ENCODE data around the gene GINS1.

Gene GINS1

DNA sequence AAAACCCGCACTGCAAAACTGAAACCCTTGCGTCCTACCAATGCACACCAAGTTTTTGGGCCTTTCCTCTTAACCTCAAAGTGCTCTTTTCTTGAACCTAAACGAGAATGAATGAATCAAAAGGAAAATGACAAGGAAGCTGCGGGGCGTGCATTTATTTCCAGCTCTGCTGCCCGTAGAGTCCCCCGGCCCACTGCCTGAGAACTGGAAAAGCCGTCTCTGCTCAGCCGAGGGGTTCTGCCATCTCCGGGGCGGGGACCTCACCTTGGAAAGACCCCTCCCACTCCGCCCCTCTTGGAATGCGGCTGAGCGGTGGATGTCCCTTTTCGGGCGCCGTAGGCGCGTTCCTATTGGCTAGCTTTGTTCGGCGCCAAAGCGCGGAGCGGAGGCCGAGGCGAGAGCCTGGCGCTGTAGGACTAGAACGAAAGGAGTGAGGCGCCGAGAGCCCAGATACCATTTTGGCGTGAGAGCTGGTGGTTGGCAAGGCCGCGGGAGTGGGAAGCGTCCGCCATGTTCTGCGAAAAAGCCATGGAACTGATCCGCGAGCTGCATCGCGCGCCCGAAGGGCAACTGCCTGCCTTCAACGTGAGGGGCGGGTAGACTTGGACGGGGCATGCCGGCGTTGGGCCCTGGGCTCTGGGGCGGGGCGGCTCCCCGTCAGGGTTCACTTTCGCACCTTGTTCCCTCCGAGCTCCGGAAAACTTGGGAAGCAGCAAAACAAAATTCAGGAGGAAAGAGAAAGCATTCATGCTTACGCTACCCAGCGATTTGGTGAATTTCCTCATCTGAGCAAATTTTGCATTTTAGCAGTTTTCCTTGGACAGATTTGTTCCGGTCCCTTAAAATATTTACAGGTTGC, at the start of gene GINS1:
TSS of gene GINS1 (plus strand) at position 363 of the 859 bp plus-strand sequence. CDS start at position 511, 148 bp downstream.
- H3K27ac ChIP-seq = peak within 1 kb of the TSS; percentile 87
- TF ChIP-seq ZFX (IDR thresholded peaks at IDR 0.05) = peak; percentile 84
- TF ChIP-seq, protein P1, sequence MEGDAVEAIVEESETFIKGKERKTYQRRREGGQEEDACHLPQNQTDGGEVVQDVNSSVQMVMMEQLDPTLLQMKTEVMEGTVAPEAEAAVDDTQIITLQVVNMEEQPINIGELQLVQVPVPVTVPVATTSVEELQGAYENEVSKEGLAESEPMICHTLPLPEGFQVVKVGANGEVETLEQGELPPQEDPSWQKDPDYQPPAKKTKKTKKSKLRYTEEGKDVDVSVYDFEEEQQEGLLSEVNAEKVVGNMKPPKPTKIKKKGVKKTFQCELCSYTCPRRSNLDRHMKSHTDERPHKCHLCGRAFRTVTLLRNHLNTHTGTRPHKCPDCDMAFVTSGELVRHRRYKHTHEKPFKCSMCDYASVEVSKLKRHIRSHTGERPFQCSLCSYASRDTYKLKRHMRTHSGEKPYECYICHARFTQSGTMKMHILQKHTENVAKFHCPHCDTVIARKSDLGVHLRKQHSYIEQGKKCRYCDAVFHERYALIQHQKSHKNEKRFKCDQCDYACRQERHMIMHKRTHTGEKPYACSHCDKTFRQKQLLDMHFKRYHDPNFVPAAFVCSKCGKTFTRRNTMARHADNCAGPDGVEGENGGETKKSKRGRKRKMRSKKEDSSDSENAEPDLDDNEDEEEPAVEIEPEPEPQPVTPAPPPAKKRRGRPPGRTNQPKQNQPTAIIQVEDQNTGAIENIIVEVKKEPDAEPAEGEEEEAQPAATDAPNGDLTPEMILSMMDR (conservative IDR thresholded peaks at IDR 0.05) = no peak

DNA sequence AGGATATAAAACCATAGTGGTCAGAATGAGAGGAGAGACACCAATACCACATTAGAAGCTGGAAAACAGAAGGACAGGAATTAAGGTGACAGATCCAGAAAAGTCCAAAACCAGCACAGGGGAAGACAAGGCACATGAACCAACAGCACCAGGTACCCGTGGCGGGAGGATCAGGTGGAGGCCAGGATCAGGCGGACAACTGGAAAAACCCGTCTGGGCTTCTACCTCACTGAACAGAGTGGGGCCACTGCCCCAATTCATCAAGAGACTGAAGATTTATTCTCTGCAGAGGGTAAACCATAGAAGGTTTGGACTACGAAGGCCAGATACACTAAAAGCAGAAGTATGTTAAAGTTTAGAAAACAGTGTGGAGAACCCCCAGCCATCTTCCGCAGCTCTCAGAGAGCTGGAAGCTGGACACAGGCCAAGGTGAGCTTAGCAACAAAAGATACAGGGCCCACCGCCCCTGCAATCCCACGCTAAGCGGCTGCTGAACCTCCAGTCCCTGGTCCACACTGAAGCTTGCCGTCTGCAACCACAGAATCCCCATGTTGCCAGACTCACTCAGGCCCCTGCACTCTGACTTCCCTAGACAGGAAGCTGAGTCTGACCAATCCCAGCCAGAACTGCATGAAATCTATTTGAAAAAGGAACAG, 46.7 kb upstream of the GINS1 start:
- TF ChIP-seq, protein P1 (conservative IDR thresholded peaks at IDR 0.05) = no peak
- no peak for TF ChIP-seq ZFX (IDR thresholded peaks at IDR 0.05)
- H3K27ac ChIP-seq = no peak overlapping the region

DNA sequence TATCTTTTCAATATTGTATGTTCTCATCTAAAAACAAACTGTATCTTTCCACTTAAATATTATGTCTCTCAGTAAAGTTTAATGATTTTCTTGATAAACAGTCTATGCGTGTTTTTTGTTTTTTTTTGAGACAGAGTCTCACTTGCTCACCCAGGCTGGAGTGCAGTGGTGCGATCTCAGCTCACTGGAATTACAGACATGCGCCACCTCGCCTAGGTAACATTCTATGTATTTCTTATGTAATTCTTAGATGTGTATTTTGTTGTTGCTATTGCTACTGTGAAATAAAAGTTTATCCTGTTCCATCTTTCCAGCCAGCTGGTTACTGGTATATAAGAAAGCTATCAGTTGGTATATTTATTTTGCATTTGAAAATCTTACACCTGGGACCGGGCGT, 46.2 kb upstream of the GINS1 start:
- H3K27ac ChIP-seq = no peak overlapping the region
- no peak for TF ChIP-seq ZFX (IDR thresholded peaks at IDR 0.05)
- TF ChIP-seq, protein P1 (conservative IDR thresholded peaks at IDR 0.05) = no peak

DNA sequence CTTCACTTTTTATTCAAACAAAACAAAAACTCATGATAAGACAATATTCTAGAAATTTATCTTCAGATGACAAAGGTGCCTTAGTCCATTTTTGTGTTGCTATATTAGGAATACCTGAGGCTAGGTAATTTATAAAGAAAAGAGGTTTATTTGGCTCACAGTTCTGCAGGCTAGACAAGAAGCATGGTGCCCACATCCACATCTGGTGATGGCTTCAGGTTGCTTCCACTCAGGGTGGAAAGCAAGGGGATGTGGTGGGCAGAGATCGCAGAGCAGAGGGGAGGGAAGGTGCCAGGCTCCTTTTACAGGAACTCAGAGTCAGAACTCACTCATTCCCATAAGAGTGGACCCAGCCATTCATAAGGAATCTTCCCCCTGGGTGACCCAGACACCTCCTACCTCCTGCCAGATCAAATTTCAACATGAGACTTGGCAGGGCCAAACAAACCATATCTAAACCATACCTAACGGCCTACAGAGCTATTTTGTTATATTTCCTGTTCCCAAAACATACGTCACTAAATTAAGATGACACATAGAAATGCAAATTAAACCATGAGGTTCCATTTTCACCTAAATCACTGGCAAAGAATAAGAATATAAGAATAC, 43.2 kb upstream of the GINS1 start:
- TF ChIP-seq, protein P1 (conservative IDR thresholded peaks at IDR 0.05) = no peak
- TF ChIP-seq ZFX (IDR thresholded peaks at IDR 0.05) = no peak
- no peak overlapping the region; the same call in 1 of the 2 replicates for H3K27ac ChIP-seq

DNA sequence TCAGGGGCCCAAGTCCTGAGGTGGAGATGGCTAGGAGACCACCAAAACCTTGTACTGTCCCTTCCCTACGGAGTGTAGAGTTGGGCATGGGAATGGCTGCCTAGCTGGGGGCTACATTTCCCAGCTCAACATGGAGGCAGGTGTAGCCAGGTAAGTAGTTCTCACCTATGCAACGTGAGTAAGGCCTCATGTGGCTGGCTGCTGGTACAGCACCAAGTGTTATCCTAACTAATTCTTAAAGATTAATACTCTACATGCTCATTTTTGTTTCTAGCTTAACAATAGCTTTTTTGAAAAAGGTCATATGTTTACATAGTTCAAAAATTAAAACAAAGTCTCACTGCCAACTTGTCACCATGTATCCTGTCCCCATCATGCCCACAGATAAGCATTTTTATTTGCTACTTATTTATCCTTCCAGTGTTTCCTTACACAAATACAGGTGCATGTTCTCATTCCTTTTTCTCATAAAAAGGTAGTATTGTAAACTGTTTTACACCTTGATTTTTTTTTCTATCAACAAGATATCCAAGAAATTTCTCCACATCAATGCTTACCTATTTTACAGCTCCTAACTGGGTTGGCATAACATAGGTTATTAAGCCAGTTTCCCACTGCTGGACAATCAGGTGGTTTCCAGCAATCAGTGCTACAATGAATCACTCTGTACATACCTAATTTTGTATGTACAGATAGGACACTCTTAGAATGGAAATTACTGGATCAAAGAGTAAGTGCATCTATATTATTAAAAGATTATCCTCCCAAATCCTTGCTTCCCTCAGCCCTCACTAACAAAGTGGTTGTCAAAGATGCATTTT, 42.4 kb upstream of the GINS1 start:
- TF ChIP-seq, protein P1 (conservative IDR thresholded peaks at IDR 0.05) = no peak
- TF ChIP-seq ZFX (IDR thresholded peaks at IDR 0.05) = no peak

DNA sequence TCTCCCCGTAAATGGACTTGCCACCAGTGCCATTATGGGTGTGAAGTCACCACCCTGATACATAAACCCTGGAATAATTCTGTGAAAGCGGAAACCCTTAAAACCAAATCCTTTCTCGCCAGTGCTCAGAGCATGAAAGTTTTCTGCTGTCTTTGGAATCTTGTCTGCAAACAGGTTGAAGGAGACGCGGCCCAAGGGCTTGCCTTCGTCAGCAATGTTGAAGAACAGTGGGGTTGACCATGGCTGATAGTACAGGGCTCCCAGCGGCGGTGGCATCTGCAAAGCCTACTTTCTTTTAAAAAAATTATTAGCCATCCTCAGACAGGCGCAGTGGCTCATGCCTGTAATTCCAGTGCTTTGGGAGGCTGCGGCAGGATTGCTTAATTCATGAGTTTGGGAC, 38.9 kb upstream of the GINS1 start:
- no peak for TF ChIP-seq ZFX (IDR thresholded peaks at IDR 0.05)
- TF ChIP-seq, protein P1 (conservative IDR thresholded peaks at IDR 0.05) = no peak
- H3K27ac ChIP-seq = no peak overlapping the region

More for the DNA sequence above, 42.4 kb upstream of the GINS1 start:
- no peak overlapping the region; the same call in 1 of the 2 replicates for H3K27ac ChIP-seq

Data from C4-2B (cell line).